IgD-negative memory B cell (primary cell): ENCODE results near the gene EFNA5. TPM values are rescaled to one million over a fixed set of nuclear protein-coding genes. Genes with fewer than 3 reads are reported as not detected.

Experiments used
- H3K27ac Mint-ChIP-seq, 3 donors: one replicate each; pipeline ENCODE4 v1.8.0; 2020 to 2022; ENCODE audit warnings: mild to moderate bottlenecking in 3 of 3, mixed read lengths in 3 of 3, moderate library complexity in 1 of 3
- H3K27me3 Mint-ChIP-seq: one replicate; pipeline ENCODE4 v1.8.0; 2021; ENCODE audit warnings: mixed read lengths
- H3K36me3 Mint-ChIP-seq: one replicate; pipeline ENCODE4 v1.8.0; 2020; ENCODE audit warnings: mild to moderate bottlenecking, mixed read lengths
- H3K4me1 Mint-ChIP-seq, 3 donors: one replicate each; pipeline ENCODE4 v1.8.0; 2020 to 2022; ENCODE audit warnings: mixed read lengths in 3 of 3, mild to moderate bottlenecking in 1 of 3
- H3K4me3 Mint-ChIP-seq, 4 donors: one replicate each; pipeline ENCODE4 v1.8.0; 2020 to 2022; ENCODE audit warnings: mild to moderate bottlenecking in 4 of 4, mixed read lengths in 4 of 4, moderate library complexity in 3 of 4
- H3K9me3 Mint-ChIP-seq, 3 donors: one replicate each; pipeline ENCODE4 v1.8.0; 2020 to 2021; ENCODE audit warnings: mixed read lengths in 3 of 3, mild to moderate bottlenecking in 1 of 3
- polyA plus RNA-seq: library from polyadenylated mRNA; unstranded; fragments of 300-500 nt; fragmentation: Illumina TruSeq; gene quantifications from one replicate; pipeline ENCODE4 v1.2.3, GENCODE V29; 2021

The EFNA5 gene
- polyA plus RNA-seq, 1 donor from 2014 or later: not detected

DNA sequence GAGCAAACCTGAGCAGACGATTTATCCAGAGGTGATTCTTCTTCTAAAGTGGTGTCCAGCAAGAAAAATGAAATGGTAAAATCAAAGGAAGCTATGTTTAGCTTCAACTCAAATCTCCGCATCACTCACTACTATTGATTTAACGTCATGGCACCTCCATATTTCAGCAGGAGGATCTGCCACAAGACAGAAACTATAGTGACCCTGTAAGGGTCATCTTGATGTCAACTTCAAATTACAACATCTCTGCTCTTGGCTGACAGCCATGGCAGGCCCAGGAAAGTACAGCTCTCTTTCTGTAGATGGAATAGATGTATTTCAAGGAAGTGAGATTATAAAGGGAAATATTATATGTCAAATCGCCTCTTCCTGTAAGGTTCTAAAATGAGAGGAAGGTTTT is 10.1 kb upstream of the EFNA5 start:
- Mint-ChIP-seq H3K27me3 (peaks cover 15% of the 10 kb centered on the region), H3K9me3 (peaks cover 0 to 3% (median 0%) of the 10 kb centered on the region in 3 donors), H3K36me3 (no peaks in the 10 kb centered on the region), H3K4me1 (no peaks in the 10 kb centered on the region), H3K4me3 (no peak overlapping the region), H3K27ac (no peak overlapping the region)

DNA sequence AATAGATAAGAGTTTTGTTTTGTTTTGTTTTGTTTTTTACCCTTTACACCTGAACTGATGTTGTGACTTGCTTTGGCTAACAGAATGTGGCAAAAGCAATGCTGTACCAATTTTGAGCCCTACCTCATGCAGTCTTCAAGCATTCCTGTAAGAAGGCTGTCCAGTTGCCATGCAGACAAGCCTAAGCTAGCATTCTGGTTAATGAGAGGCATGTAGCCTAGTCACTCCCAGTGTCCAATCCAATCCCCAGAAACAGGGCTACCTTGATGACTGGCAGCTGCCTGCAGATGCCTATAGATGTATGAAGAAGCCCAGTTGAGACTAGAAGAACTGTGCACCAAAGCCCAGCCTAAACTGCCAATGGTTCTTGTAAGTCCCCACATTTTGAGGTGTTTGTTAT is 9.4 kb upstream of the EFNA5 start:
- no peaks in the 10 kb centered on the region for H3K4me1 Mint-ChIP-seq
- H3K27ac Mint-ChIP-seq: no peak overlapping the region
- no peak overlapping the region for H3K4me3 Mint-ChIP-seq
- peaks cover 19% of the 10 kb centered on the region for H3K27me3 Mint-ChIP-seq
- H3K9me3 Mint-ChIP-seq: peaks cover 0 to 3% (median 0%) of the 10 kb centered on the region in 3 donors
- H3K36me3 Mint-ChIP-seq: no peaks in the 10 kb centered on the region

DNA sequence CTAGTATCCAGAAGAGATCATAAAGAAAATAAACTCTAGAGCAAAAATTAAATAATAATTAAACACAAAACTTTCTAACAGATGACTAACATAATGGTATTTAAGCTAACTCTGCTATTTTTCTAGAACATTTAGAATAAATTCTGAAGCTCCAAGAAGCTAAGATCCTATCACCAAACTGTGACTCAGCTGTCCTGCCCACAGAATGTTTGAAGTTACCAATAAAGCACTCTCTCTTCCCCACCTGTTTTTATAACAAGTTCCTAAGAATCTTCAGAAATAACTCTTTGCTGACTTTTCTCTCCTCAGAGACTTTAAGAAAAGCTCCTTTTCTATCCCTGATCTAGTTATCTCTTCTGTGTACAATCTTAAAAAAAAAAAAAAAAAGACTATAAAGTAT is 6.0 kb upstream of the EFNA5 start:
- peaks cover 0 to under 1% (median 0%) of the 10 kb centered on the region in 3 donors for H3K9me3 Mint-ChIP-seq
- peaks cover 8 to 12% (median 8%) of the 10 kb centered on the region in 3 donors for H3K4me1 Mint-ChIP-seq
- no peaks in the 10 kb centered on the region for H3K36me3 Mint-ChIP-seq
- no peak overlapping the region for H3K27ac Mint-ChIP-seq
- peaks cover 40% of the 10 kb centered on the region for H3K27me3 Mint-ChIP-seq
- H3K4me3 Mint-ChIP-seq: no peak overlapping the region

DNA sequence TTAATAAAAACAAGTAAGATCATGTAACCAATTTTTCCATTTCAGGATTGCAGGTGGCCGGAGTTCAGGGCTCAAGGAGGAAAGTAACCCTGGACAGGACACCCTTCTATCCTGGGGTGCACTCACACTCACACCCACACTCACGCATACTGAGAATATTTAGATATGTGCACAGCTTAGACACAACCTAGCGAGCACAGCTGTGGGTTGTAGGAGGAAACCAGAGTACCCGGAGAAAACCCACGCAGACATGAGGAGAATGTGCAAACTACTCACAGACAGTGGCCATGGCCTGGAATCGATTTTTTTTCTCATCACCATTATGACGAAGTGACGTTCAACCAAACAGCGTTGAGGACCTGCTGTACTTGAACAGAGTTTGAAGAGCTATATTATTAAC is 4.5 kb upstream of the EFNA5 start:
- H3K4me3 Mint-ChIP-seq: no peak overlapping the region

DNA sequence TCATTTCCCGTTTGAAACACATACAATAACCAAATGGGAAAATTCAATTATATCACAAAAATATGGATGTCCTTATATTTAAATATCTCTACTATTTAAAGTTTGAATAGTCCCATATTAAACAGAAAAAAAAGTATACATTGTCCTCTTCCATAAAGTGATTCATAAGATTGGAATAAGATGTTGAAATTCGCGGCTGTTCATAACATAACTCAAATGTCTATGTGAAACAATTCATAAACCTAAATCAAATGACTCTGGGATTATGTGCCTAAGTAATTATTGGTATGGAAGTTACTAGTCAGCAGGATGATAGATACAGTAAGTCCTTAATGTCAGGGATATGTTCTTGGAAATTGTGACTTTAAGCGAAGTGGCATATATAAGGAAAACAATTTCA is 3.9 kb upstream of the EFNA5 start:
- no peak overlapping the region for H3K4me3 Mint-ChIP-seq
- no peak overlapping the region for H3K27ac Mint-ChIP-seq
- H3K36me3 Mint-ChIP-seq: no peaks in the 10 kb centered on the region
- peaks cover 0 to 1% (median 0%) of the 10 kb centered on the region in 3 donors for H3K9me3 Mint-ChIP-seq
- peaks cover 12 to 19% (median 13%) of the 10 kb centered on the region in 3 donors for H3K4me1 Mint-ChIP-seq
- peaks cover 43% of the 10 kb centered on the region for H3K27me3 Mint-ChIP-seq

More for the DNA sequence above, 4.5 kb upstream of the EFNA5 start:
- H3K4me1 Mint-ChIP-seq: peaks cover 12 to 19% (median 13%) of the 10 kb centered on the region in 3 donors
- no peak overlapping the region for H3K27ac Mint-ChIP-seq
- no peaks in the 10 kb centered on the region for H3K36me3 Mint-ChIP-seq
- H3K27me3 Mint-ChIP-seq: peaks cover 42% of the 10 kb centered on the region
- peaks cover 0 to 1% (median 0%) of the 10 kb centered on the region in 3 donors for H3K9me3 Mint-ChIP-seq

DNA sequence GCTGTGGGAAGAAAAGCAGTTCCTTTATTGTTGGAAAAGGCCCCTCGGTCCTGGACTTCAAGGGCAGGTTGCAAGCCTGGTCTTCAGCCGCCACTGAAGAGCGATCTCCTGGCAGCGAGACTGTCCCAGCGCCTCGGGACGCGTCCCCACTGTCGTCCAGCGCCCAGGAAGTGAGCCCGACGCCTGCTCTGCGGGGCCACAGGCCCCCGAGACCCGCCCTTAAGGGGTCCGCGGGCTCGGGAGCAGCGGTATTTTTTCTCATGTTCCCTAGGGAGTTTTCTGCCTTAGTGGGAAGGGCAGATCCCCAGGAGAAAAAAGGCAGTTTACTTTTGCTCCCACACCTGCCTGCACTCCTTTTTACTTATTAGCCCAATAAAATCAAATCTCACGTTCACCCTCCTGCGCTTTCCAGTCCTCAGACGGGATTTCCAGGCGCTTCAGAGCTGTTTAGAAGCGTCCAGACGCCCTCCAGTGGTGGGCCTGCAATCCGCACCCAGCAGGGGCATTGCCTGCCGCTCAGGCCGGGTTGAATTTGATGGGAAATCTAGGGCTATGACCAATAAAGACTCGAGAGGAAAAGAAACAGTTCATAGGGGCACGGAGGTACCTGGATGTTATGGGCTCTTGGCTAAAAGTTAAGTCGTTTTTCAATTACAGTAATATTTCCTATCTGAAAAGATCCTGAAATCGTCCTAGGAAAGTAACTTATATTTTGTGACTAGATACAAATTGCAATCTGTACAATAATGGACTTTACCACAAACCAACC is 2.8 kb upstream of the EFNA5 start:
- Mint-ChIP-seq H3K27me3 (peaks cover 54% of the 10 kb centered on the region), H3K4me1 (peaks cover 12 to 21% (median 13%) of the 10 kb centered on the region in 3 donors), H3K27ac (peak overlapping the region in 1 of 3 donors; percentile 9), H3K36me3 (no peaks in the 10 kb centered on the region), H3K4me3 (peak overlapping the region; percentile 46 to 96 (median 85)), H3K9me3 (peaks cover 0 to 1% (median 0%) of the 10 kb centered on the region in 3 donors)

DNA sequence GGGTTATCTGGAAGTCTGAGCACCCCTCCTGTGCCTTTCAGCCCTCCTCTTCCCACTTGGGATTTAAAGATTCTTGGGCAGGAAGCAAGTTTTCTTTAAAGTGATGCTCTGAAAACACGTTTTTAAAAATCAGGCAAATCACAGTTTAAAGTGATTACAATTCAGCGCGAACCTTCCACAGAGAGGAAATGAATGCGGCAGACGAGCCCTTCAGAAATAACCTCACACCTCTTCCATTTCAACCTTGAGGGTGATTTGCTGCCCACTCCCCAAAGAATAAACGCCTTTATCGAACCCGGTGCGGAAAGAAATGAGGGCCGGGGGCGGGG is 2.3 kb upstream of the EFNA5 start:
- H3K36me3 Mint-ChIP-seq: no peaks in the 10 kb centered on the region
- H3K27ac Mint-ChIP-seq: no peak overlapping the region
- peaks cover 12 to 21% (median 13%) of the 10 kb centered on the region in 3 donors for H3K4me1 Mint-ChIP-seq
- peaks cover 0 to 1% (median 0%) of the 10 kb centered on the region in 3 donors for H3K9me3 Mint-ChIP-seq
- H3K4me3 Mint-ChIP-seq: peak overlapping the region; percentile 46 to 96 (median 85)
- H3K27me3 Mint-ChIP-seq: peaks cover 59% of the 10 kb centered on the region

DNA sequence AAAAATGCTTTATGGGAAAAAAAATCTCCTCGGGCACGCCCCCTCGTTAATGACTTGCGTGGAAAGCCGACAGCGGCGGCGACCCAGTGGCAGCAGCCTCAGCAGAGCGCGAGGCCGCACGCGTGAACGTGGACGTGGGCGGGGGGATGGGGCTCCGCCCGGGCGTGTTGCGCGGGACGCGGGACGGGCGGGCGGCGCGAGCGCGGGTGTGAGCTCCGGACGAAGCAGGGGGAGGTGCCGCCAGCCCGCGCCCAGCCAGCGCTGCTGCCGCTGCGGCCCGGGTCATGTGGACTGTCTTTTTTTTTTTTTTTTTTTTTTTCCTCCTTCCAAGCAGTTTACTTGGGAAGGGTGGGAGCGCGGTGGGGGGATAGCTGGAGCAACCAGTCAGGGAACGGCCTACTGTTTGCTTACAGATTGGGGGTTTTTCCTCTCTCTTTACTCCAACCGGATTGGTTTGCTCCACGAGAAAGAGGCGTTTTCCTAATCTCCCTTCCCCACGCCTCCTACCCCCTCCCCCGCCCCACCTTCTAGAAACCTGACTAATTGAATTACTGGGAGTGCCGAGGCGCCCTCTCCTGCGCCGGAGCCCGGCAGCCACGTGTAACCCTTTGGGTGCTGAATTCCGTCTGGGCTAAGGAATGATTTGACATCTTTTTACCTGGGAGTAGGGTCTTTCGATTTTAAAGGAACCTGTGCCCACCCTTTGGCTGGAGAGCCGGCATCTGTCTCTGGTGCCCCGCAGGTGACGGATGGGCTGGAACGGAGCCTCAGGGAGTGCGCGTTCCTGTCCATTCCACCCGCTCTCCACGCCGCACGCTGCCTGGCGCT is 1.7 kb upstream of the EFNA5 start:
- H3K36me3 Mint-ChIP-seq: no peaks in the 10 kb centered on the region
- peaks cover 0 to 1% (median 0%) of the 10 kb centered on the region in 3 donors for H3K9me3 Mint-ChIP-seq
- H3K27me3 Mint-ChIP-seq: peaks cover 59% of the 10 kb centered on the region
- H3K4me3 Mint-ChIP-seq: peak overlapping the region; percentile 46 to 96 (median 86)
- no peak overlapping the region for H3K27ac Mint-ChIP-seq
- H3K4me1 Mint-ChIP-seq: peaks cover 12 to 21% (median 13%) of the 10 kb centered on the region in 3 donors

DNA sequence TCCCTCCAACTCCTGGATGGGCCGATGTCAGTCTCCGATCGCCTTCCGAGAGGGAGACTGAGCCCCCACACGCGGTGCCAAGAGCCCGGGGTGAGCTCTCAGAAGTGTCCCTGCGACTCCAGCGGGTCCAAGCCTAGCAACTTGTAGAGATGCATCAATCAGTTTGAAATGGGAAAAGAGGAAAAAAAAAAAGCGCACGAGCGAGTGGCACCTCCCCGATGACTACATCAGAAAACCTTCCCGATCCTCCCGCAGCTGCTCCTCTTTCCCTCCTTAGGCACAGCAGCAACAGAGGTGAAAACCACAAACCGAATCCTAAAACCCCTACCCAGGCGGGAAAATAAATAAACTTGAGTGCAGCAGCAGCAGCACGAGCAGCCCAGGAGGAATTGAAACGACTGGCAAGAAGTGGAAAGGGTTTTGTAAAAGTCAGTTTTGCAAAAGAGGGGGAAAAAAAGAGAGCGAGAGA is 1.0 kb upstream of the EFNA5 start:
- H3K36me3 Mint-ChIP-seq: no peaks in the 10 kb centered on the region
- peak overlapping the region; percentile 55 to 93 (median 84) for H3K4me3 Mint-ChIP-seq
- peak overlapping the region in 2 of 3 donors; percentile 46 to 56 for H3K27ac Mint-ChIP-seq
- peaks cover 12 to 21% (median 13%) of the 10 kb centered on the region in 3 donors for H3K4me1 Mint-ChIP-seq
- peaks cover 0 to 1% (median 0%) of the 10 kb centered on the region in 3 donors for H3K9me3 Mint-ChIP-seq
- H3K27me3 Mint-ChIP-seq: peaks cover 57% of the 10 kb centered on the region

DNA sequence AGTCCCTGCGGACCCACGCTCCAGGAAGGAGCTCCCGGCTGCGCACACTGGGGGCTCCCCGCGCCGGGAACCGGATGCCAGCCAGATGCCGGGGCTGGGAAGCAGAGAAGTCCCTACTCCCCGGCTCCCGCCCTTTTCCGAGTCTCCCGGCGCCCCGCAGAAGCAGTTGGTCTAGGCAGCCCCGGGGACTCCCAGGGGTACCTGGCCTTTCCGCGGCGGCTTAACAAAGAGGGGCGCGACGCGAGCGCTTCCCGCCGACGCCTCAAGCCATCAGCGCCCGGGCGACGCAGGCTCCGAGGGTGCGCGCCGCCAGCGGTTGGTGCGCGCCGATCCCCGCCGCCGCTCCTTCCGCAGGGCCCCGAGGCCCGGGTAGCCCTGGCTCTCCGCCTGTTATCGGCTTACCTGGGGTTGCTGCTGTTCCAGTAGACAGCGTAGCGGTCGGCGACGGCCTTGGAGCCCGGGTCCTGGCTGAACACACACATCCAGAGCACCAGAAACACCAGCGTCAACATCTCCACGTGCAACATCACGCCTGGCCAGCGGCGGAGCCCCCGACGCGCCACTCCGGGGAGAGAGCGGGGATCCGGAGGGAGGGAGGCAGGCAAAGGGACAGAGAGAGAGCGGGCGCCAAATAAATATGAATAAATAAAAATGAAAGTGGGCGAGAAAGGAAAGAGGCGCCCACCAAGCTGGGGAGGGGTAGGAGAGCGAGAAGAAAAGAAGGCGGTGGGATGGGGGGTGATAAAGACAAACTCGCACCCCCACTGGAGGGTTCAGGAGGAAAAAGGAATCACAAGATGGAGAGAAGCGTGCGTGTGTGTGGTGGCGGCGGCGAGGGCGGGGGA is 428 bp downstream of the EFNA5 start:
- no peaks in the 10 kb centered on the region for H3K36me3 Mint-ChIP-seq
- no peak overlapping the region for H3K27ac Mint-ChIP-seq
- peak overlapping the region in 3 of 4 donors; percentile 47 to 89 (median 85) for H3K4me3 Mint-ChIP-seq
- peaks cover 12 to 21% (median 13%) of the 10 kb centered on the region in 3 donors for H3K4me1 Mint-ChIP-seq
- peaks cover 0 to 1% (median 0%) of the 10 kb centered on the region in 3 donors for H3K9me3 Mint-ChIP-seq
- peaks cover 54% of the 10 kb centered on the region for H3K27me3 Mint-ChIP-seq

DNA sequence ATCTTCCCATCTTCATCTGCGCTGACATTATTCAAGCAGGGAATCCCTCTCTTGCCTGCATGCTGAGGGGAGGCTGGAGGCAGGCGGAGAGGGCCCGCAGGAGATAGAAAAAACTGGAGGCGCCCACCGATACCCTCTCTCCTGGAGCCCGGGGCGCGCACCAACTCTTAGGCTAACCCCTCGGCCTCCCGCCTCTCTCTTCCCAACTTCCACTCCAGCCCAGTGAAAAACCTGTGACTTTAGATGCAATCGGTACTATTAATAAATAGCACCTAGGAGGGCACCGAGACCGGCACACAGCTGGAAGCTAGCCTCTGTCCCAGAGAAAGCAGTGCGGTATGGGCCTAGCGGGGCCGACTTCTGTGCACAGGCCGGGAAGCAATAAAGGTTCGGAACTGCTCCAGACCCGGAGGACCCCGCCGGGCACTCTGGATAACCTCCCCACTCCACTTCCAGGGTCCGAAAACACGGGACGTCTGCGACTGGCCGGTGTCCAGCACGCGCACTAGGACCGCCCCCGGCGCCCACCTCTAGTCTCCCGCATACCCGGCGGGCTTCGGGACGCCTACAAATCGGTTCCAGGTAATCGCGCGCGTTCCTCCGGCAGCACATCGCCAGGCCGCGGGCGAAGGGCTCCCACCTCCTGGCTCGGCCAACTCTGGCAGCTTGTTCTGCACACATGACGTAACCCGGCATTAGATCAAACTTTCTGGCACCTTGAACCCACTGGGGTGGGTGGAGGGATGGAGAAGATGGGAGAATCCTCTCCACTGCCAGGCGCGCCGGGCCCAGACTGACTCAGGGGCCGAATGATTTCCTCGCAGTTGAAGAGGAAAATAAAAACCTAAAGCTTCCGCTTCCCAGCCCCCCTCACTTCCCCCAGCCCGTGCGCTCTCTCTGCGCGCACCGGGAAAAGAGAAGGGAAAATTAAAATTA is 1.4 kb downstream of the EFNA5 start:
- Mint-ChIP-seq H3K27ac (no peak overlapping the region), H3K9me3 (peaks cover 0 to 1% (median 0%) of the 10 kb centered on the region in 3 donors), H3K4me3 (peak overlapping the region in 3 of 4 donors; percentile 27 to 48 (median 28)), H3K27me3 (peaks cover 47% of the 10 kb centered on the region), H3K36me3 (no peaks in the 10 kb centered on the region), H3K4me1 (peaks cover 12 to 21% (median 13%) of the 10 kb centered on the region in 3 donors)

DNA sequence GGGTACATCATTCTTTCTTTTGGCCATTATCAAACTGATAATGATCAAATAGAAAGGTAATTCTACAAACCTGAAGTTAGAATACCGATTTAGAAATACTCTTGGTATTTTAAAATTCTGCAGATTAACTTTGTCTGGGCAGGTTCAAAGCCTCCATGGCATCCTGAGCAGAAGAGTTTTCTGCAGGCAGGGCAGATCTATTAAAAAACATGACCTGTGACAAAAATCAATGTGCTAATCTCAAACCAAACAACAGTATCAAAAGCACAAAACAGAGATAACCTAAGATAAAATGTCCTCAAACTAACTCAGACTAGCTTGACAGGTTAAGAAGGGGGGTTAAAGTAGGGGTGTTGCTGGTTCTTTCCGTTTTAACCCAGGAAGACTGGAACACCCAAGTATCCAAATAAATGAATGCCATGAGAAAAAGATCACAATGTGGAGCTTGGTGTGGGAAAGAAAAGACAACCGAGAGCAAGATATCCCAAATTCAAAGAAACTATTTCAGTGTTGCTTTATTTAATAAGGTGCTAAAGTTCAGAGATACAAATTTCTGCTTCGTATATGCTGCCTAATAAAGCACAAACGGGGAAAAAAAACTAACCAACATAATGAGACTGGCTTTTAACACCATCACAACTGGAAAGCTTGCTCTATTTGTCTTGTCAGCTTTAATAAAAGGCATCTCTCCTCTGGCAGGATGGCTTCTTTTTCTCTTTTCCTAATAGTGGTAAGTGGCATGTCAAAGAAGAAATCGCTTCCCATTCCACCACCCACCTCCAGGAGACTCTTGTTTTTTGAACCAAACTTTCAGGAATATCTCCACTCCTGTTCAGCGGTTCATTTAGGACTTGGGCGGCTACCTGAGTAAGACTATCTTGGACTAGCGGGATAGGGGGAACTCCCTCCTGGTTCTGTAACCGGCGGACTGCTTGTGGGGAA is 2.3 kb downstream of the EFNA5 start:
- Mint-ChIP-seq H3K4me3 (peak overlapping the region in 2 of 4 donors; percentile 17 to 27), H3K27me3 (peaks cover 39% of the 10 kb centered on the region), H3K27ac (no peak overlapping the region), H3K4me1 (peaks cover 8 to 17% (median 10%) of the 10 kb centered on the region in 3 donors), H3K9me3 (peaks cover 0 to 1% (median 0%) of the 10 kb centered on the region in 3 donors), H3K36me3 (no peaks in the 10 kb centered on the region)
